HFFc6 (cell line): ENCODE data around the gene SLC39A3. TPM values are rescaled to one million over a fixed set of nuclear protein-coding genes. Genes with fewer than 3 reads are reported as not detected.

Experiments
- DNase-seq: peaks from one replicate; pipeline ENCODE4 v3.0.0-alpha.2; 2018
- H3K27ac Mint-ChIP-seq: 2 replicates; pipeline ENCODE4 v1.8.0; 2020; ENCODE audit warnings: mild to moderate bottlenecking, mixed read lengths
- H3K27me3 Mint-ChIP-seq: 2 replicates; pipeline ENCODE4 v1.8.0; 2021; ENCODE audit warnings: mild to moderate bottlenecking, moderate library complexity, mixed read lengths; ENCODE audit not compliant: insufficient read depth
- H3K36me3 Mint-ChIP-seq: 2 replicates; pipeline ENCODE4 v1.8.0; 2021; ENCODE audit warnings: low read depth, mixed read lengths
- H3K4me1 Mint-ChIP-seq: 2 replicates; pipeline ENCODE4 v1.8.0; 2020; ENCODE audit warnings: low read depth, mixed read lengths
- H3K4me3 Mint-ChIP-seq: 2 replicates; pipeline ENCODE4 v1.8.0; 2020; ENCODE audit warnings: mild to moderate bottlenecking, moderate library complexity, mixed read lengths
- H3K9me3 Mint-ChIP-seq: 2 replicates; pipeline ENCODE4 v1.8.0; 2020; ENCODE audit warnings: mild to moderate bottlenecking, mixed read lengths
- CTCF ChIP-seq: fragments of 200-600 bp; sonication (generic); IDR thresholded peaks from 2 replicates; pipeline ENCODE4 v1.5.0; 2021; ENCODE audit warnings: antibody characterized with exemption, mild to moderate bottlenecking
- total RNA-seq, 6 experiments: library from RNA; stranded (reverse); fragmentation: NEBNext Ultra II Directional; extraction: Animal tissue kit (Norgen Biotek cat#: 25700); gene quantifications; 2 replicates in 1 of 6; 3 replicates in 5 of 6; pipeline ENCODE4 v1.2.3, GENCODE V29; 2021

Gene SLC39A3
- total RNA-seq, 6 experiments from 2014 or later: 39.2 to 49.1 (median 42.5) TPM

- H3K36me3 Mint-ChIP-seq: no peaks in the 10 kb centered on the region
- H3K27ac Mint-ChIP-seq: no peak overlapping the region
- no peak for TF ChIP-seq CTCF
These were observed 12.7 kb downstream of the SLC39A3 start for GRCh38 chr19:2726904-2727639.

GRCh38 chr19:2726160-2726855 lies 13.5 kb downstream of the SLC39A3 start:
- TF ChIP-seq CTCF: no peak
- peaks cover 20% of the 10 kb centered on the region for H3K4me1 Mint-ChIP-seq
- H3K36me3 Mint-ChIP-seq: no peaks in the 10 kb centered on the region
- no peaks in the 10 kb centered on the region for H3K9me3 Mint-ChIP-seq
- no peak overlapping the region for H3K4me3 Mint-ChIP-seq
- no peak for DNase-seq
- H3K27ac Mint-ChIP-seq: no peak overlapping the region; the same call in 1 of the 2 replicates
- H3K27me3 Mint-ChIP-seq: peaks cover 4% of the 10 kb centered on the region

More at GRCh38 chr19:2726904-2727639, 12.7 kb downstream of the SLC39A3 start:
- peaks cover 20% of the 10 kb centered on the region for H3K4me1 Mint-ChIP-seq
- no peak overlapping the region for H3K4me3 Mint-ChIP-seq
- H3K27me3 Mint-ChIP-seq: peaks cover 1% of the 10 kb centered on the region; the same call in 1 of the 2 replicates
- no peaks in the 10 kb centered on the region for H3K9me3 Mint-ChIP-seq
- DNase-seq: no peak

GRCh38 chr19:2724148-2724557 lies 15.7 kb downstream of the SLC39A3 start:
- Mint-ChIP-seq H3K27ac (peak overlapping the region; percentile 81), H3K36me3 (no peaks in the 10 kb centered on the region), H3K27me3 (peaks cover 4% of the 10 kb centered on the region), H3K4me1 (peaks cover 26% of the 10 kb centered on the region), H3K9me3 (no peaks in the 10 kb centered on the region), H3K4me3 (no peak overlapping the region; the same call in 1 of the 2 replicates)
- no peak for DNase-seq
- TF ChIP-seq CTCF: peak; percentile 39; the same call in 1 of the 2 replicates

- no peak overlapping the region for H3K4me3 Mint-ChIP-seq
- no peak for TF ChIP-seq CTCF
- no peaks in the 10 kb centered on the region for H3K36me3 Mint-ChIP-seq
- peaks cover 4% of the 10 kb centered on the region for H3K27me3 Mint-ChIP-seq
- H3K27ac Mint-ChIP-seq: peak overlapping the region; percentile 81
- H3K4me1 Mint-ChIP-seq: peaks cover 26% of the 10 kb centered on the region
- no peaks in the 10 kb centered on the region for H3K9me3 Mint-ChIP-seq
- no peak for DNase-seq
These were observed 16.1 kb downstream of the SLC39A3 start for GRCh38 chr19:2723747-2724146.

GRCh38 chr19:2723345-2723715 lies 16.5 kb downstream of the SLC39A3 start:
- no peaks in the 10 kb centered on the region for H3K36me3 Mint-ChIP-seq
- peak overlapping the region; percentile 20; the same call in 1 of the 2 replicates for H3K4me3 Mint-ChIP-seq
- H3K4me1 Mint-ChIP-seq: peaks cover 26% of the 10 kb centered on the region
- peak overlapping the region; percentile 81 for H3K27ac Mint-ChIP-seq
- peaks cover 4% of the 10 kb centered on the region for H3K27me3 Mint-ChIP-seq
- no peaks in the 10 kb centered on the region for H3K9me3 Mint-ChIP-seq
- no peak for TF ChIP-seq CTCF
- DNase-seq: no peak
